OCI-LY7 (cell line): ENCODE measurements around the gene ENHO.

Experiments used
- CTCF ChIP-seq: fragments of 200-600 bp; sonication (generic); conservative IDR thresholded peaks from 2 replicates; pipeline ENCODE4 v1.5.1; 2014; ENCODE audit warnings: mild to moderate bottlenecking, antibody characterized with exemption, low read length, moderate library complexity, mixed read lengths
- EZH2phosphoT487 ChIP-seq: fragments of 200-600 bp; sonication (generic); IDR thresholded peaks from 2 replicates; pipeline ENCODE4 v1.6.1; 2018; ENCODE audit warnings: low read depth, borderline replicate concordance, mild to moderate bottlenecking, mixed run types, antibody characterized with exemption, low read length, moderate library complexity, mixed read lengths

- TF ChIP-seq CTCF (no peak), EZH2phosphoT487 (no peak)
These were observed 6.8 kb downstream of the ENHO start for GRCh38 chr9:34515959-34516358.
